H1 (cell line): Measurements from ENCODE around the gene TPO. TPM values are rescaled to one million over a fixed set of nuclear protein-coding genes. Genes with fewer than 3 reads are reported as not detected.

Experiments used
- CTCF ChIA-PET: fragments of 300-600 bp; sonication (Branson Sonifier 250); formaldehyde crosslinking; loops from one replicate; lab custom pipeline; 2021; ENCODE audit not compliant: partially characterized antibody; lab: Charles Lee
- POLR2A ChIA-PET: fragments of 300-600 bp; sonication (Branson Sonifier 250); formaldehyde crosslinking; loops from one replicate; lab custom pipeline; 2021; ENCODE audit warnings: inconsistent platforms; ENCODE audit not compliant: partially characterized antibody; lab: Charles Lee
- DNase-seq, 2 experiments: peaks; one replicate each; pipeline versions ENCODE4 v3.0.0 to v3.0.0-alpha.2; 2010 to 2022; ENCODE audit warnings: low spot score in 2 of 2, low read depth in 1 of 2, mixed read lengths in 1 of 2
- FAIRE-seq: peaks from 2 replicates; lab custom pipeline; 2011; peaks lifted over from hg19 to GRCh38; lab: Jason Lieb, UNC
- H2AFZ ChIP-seq: 2 replicates; pipeline ENCODE4 v1.8.1; 2012; ENCODE audit warnings: low read length, inconsistent platforms
- H2AK5ac ChIP-seq: 2 replicates; pipeline ENCODE4 v1.6.1; 2013; ENCODE audit warnings: low read depth, low read length
- H2BK120ac ChIP-seq: replicated peaks from 2 replicates; pipeline ENCODE3; 2013; ENCODE audit warnings: low read depth, low read length, inconsistent platforms
- H2BK12ac ChIP-seq: 2 replicates; pipeline ENCODE4 v1.6.1; 2013; ENCODE audit warnings: low read depth, low read length
- H2BK15ac ChIP-seq: 2 replicates; pipeline ENCODE4 v1.6.1; 2013; ENCODE audit warnings: low read length
- H2BK20ac ChIP-seq: 2 replicates; pipeline ENCODE4 v1.6.1; 2013; ENCODE audit warnings: low read length
- H2BK5ac ChIP-seq: 2 replicates; pipeline ENCODE4 v1.6.1; 2013; ENCODE audit warnings: low read depth, low read length
- H3K14ac ChIP-seq: 2 replicates; pipeline ENCODE4 v1.6.1; 2013; ENCODE audit warnings: inconsistent platforms; ENCODE audit not compliant: insufficient read length
- H3K18ac ChIP-seq: 2 replicates; pipeline ENCODE4 v1.6.1; 2013; ENCODE audit warnings: low read length; ENCODE audit errors: extremely low read depth
- H3K23ac ChIP-seq: 2 replicates; pipeline ENCODE4 v1.6.1; 2013; ENCODE audit warnings: inconsistent platforms; ENCODE audit not compliant: insufficient read length
- H3K23me2 ChIP-seq: 2 replicates; pipeline ENCODE4 v1.6.1; 2013; ENCODE audit warnings: low read depth, low read length
- H3K27ac ChIP-seq: 2 replicates; pipeline ENCODE4 v1.6.1; 2011; ENCODE audit warnings: low read depth, low read length, inconsistent platforms
- H3K27me3 ChIP-seq, 4 experiments: replicated peaks in 1 of 4; 1 replicate in 1 of 4; 2 replicates in 3 of 4; pipeline versions ENCODE4 v1.6.1 to v1.8.1; 2011 to 2013; ENCODE audit warnings: low read length in 3 of 4, mild to moderate bottlenecking in 3 of 4, inconsistent platforms in 2 of 4, mixed read lengths in 2 of 4, moderate library complexity in 1 of 4; ENCODE audit not compliant: control insufficient read depth in 3 of 4, insufficient read depth in 3 of 4; ENCODE audit errors: extremely low read depth in 1 of 4
- H3K36me3 ChIP-seq, 4 experiments: 2 replicates each; pipeline versions ENCODE4 v1.6.1 to v1.8.1; 2011 to 2013; ENCODE audit warnings: mild to moderate bottlenecking in 4 of 4, low read length in 3 of 4, moderate library complexity in 2 of 4, control low read depth in 1 of 4, inconsistent platforms in 1 of 4; ENCODE audit not compliant: insufficient read depth in 4 of 4, control insufficient read depth in 2 of 4
- H3K4ac ChIP-seq: replicated peaks from 2 replicates; pipeline ENCODE3; 2013; ENCODE audit warnings: low read length, low read depth, mixed read lengths, inconsistent platforms; ENCODE audit not compliant: insufficient read length
- H3K4me1 ChIP-seq, 4 experiments: replicated peaks in 1 of 4; 1 replicate in 1 of 4; 2 replicates in 3 of 4; pipeline versions ENCODE4 v1.6.1 to v1.8.1; 2011 to 2013; ENCODE audit warnings: low read length in 3 of 4, inconsistent platforms in 2 of 4, mixed read lengths in 1 of 4; ENCODE audit not compliant: insufficient read depth in 4 of 4, control insufficient read depth in 3 of 4
- H3K4me2 ChIP-seq, 2 experiments: 2 replicates each; pipeline versions ENCODE4 v1.6.1 to v1.8.1; 2011 to 2013; ENCODE audit warnings: low read depth in 2 of 2, low read length in 2 of 2, control low read depth in 1 of 2, inconsistent platforms in 1 of 2, mild to moderate bottlenecking in 1 of 2; ENCODE audit not compliant: insufficient read depth in 1 of 2
- H3K4me3 ChIP-seq, 4 experiments: fragments of 200-600, 300-600 bp in 1 of 4; sonication (generic), shearing (Covaris generic), sonication (Bioruptor Twin) in 1 of 4; 2 replicates each; pipeline versions ENCODE4 v1.5.1 to v1.8.1; 2011 to 2016; ENCODE audit warnings: low read length in 4 of 4, low read depth in 3 of 4, control low read depth in 2 of 4, inconsistent platforms in 2 of 4, mild to moderate bottlenecking in 2 of 4, mixed read lengths in 1 of 4, moderate library complexity in 1 of 4; ENCODE audit not compliant: insufficient read depth in 2 of 4; ENCODE audit errors: extremely low read depth in 1 of 4
- H3K56ac ChIP-seq: replicated peaks from 2 replicates; pipeline ENCODE3; 2013; ENCODE audit warnings: low read depth, mild to moderate bottlenecking, mixed read lengths, low read length, inconsistent platforms; ENCODE audit not compliant: insufficient read length
- H3K79me1 ChIP-seq: 2 replicates; pipeline ENCODE4 v1.6.1; 2013; ENCODE audit warnings: low read depth, low read length, control low read depth
- H3K79me2 ChIP-seq, 2 experiments: 2 replicates each; pipeline versions ENCODE4 v1.6.1 to v1.8.1; 2012 to 2013; ENCODE audit warnings: low read length in 2 of 2, mild to moderate bottlenecking in 2 of 2, inconsistent platforms in 1 of 2; ENCODE audit not compliant: insufficient read depth in 2 of 2, control insufficient read depth in 1 of 2
- H3K9ac ChIP-seq, 4 experiments: replicated peaks in 1 of 4; 1 replicate in 1 of 4; 2 replicates in 3 of 4; pipeline versions ENCODE4 v1.6.1 to v1.8.1; 2011 to 2013; ENCODE audit warnings: low read depth in 3 of 4, low read length in 3 of 4, control low read depth in 2 of 4, mild to moderate bottlenecking in 2 of 4, moderate library complexity in 2 of 4, inconsistent platforms in 1 of 4; ENCODE audit errors: extremely low read depth in 1 of 4
- H3K9me3 ChIP-seq, 2 experiments: 2 replicates each; pipeline versions ENCODE4 v1.6.1 to v1.8.1; 2012 to 2013; ENCODE audit warnings: mild to moderate bottlenecking in 2 of 2, moderate library complexity in 2 of 2, control low read depth in 1 of 2, inconsistent platforms in 1 of 2, low read depth in 1 of 2, low read length in 1 of 2, mixed read lengths in 1 of 2; ENCODE audit not compliant: insufficient read depth in 2 of 2
- H4K20me1 ChIP-seq, 2 experiments: replicated peaks in 1 of 2; 2 replicates each; pipeline versions ENCODE3 to v1.8.1; 2011 to 2013; ENCODE audit warnings: inconsistent platforms in 2 of 2, low read length in 2 of 2, mild to moderate bottlenecking in 1 of 2; ENCODE audit not compliant: insufficient read depth in 2 of 2, control insufficient read depth in 1 of 2
- H4K5ac ChIP-seq: 2 replicates; pipeline ENCODE4 v1.6.1; 2013; ENCODE audit warnings: low read length, low read depth, mixed read lengths, inconsistent platforms; ENCODE audit not compliant: insufficient read length
- H4K8ac ChIP-seq: 2 replicates; pipeline ENCODE4 v1.8.0; 2013; ENCODE audit warnings: mild to moderate bottlenecking, moderate library complexity, low read length, inconsistent platforms; ENCODE audit not compliant: insufficient read depth; ENCODE audit errors: extremely low read depth
- H4K91ac ChIP-seq: replicated peaks from 2 replicates; pipeline ENCODE3; 2013; ENCODE audit warnings: low read length, mixed read lengths, inconsistent platforms; ENCODE audit not compliant: insufficient read length
- BRCA1 ChIP-seq: IDR thresholded peaks from 2 replicates; pipeline ENCODE4 v1.6.1; 2012; ENCODE audit warnings: low read depth, low read length, improper control_type of control experiment
- CHD1 ChIP-seq: IDR thresholded peaks from 2 replicates; pipeline ENCODE4 v1.6.1; 2012; ENCODE audit warnings: low read depth, low read length, improper control_type of control experiment
- KDM4A ChIP-seq: IDR thresholded peaks from one replicate; pipeline ENCODE4 v1.7.1; 2012; ENCODE audit warnings: low read depth, mild to moderate bottlenecking, moderate library complexity, low read length, inconsistent platforms; ENCODE audit not compliant: severe bottlenecking
- PHF8 ChIP-seq: fragments of 200-600 bp; sonication (generic); conservative IDR thresholded peaks from 2 replicates; pipeline ENCODE4 v1.7.1; 2012; ENCODE audit warnings: low read depth, mild to moderate bottlenecking, inconsistent platforms, low read length, moderate library complexity
- RNF2 ChIP-seq: fragments of 200-900, 300-1000 bp; sonication (generic); IDR thresholded peaks from 2 replicates; pipeline ENCODE4 v1.7.1; 2016; ENCODE audit warnings: borderline replicate concordance, low read depth, mild to moderate bottlenecking, antibody characterized with exemption, low read length; ENCODE audit not compliant: poor library complexity, severe bottlenecking; ENCODE audit errors: missing control alignments
- SIX5 ChIP-seq: IDR thresholded peaks from 2 replicates; pipeline ENCODE4 v1.6.1; 2011; ENCODE audit warnings: mild to moderate bottlenecking, low read depth, low read length
- SP4 ChIP-seq: IDR thresholded peaks from 2 replicates; pipeline ENCODE4 v1.6.1; 2012; ENCODE audit warnings: low read length, inconsistent platforms
- SUZ12 ChIP-seq: fragments of 200-600 bp; sonication (generic); IDR thresholded peaks from 2 replicates; pipeline ENCODE4 v1.6.1; 2012; ENCODE audit warnings: mild to moderate bottlenecking, inconsistent platforms, low read length, moderate library complexity, mixed read lengths
- WGBS, 2 experiments: shearing (Covaris generic) in 1 of 2; methylation state at CpG; one replicate each; pipeline versions ENCODE4 v1.1.6 to v1.1.7; 2013 to 2015; ENCODE audit warnings: low lambda C conversion rate in 2 of 2, mixed read lengths in 2 of 2, inconsistent platforms in 1 of 2, low coverage in 1 of 2, missing lambda C conversion rate in 1 of 2; ENCODE audit not compliant: insufficient replicate concordance in 2 of 2, insufficient coverage in 1 of 2, insufficient read length in 1 of 2; ENCODE audit errors: extremely low coverage in 1 of 2, missing lambda C conversion rate in 1 of 2; 5-methylcytosine and 5-hydroxymethylcytosine counted together
- polyA plus RNA-seq, 7 experiments: library from polyadenylated mRNA; depleted of rRNA in 3 of 7; stranded (reverse) in 5 of 7; unstranded in 2 of 7; fragments of >200 nt in 5 of 7; fragments of 200-250 nt in 2 of 7; gene quantifications; 1 replicate in 5 of 7; 2 replicates in 1 of 7; 4 replicates in 1 of 7; pipeline versions ENCODE4 v1.2.1 to v1.2.3, GENCODE V29; 2011 to 2013; ENCODE audit warnings: missing spikeins in 2 of 7, mixed read lengths in 2 of 7
- total RNA-seq: library from RNA; stranded (reverse); fragmentation: NEBNext Ultra II Directional; extraction: Animal tissue kit (Norgen Biotek cat#: 25700); gene quantifications from 2 replicates; pipeline ENCODE4 v1.2.1, GENCODE V29; 2021

Gene TPO
- total and polyA plus RNA-seq, 2 of the 8 experiments (the other 6 are each of a cell fraction or from before 2014, with no cell fraction given), result not detected

DNA sequence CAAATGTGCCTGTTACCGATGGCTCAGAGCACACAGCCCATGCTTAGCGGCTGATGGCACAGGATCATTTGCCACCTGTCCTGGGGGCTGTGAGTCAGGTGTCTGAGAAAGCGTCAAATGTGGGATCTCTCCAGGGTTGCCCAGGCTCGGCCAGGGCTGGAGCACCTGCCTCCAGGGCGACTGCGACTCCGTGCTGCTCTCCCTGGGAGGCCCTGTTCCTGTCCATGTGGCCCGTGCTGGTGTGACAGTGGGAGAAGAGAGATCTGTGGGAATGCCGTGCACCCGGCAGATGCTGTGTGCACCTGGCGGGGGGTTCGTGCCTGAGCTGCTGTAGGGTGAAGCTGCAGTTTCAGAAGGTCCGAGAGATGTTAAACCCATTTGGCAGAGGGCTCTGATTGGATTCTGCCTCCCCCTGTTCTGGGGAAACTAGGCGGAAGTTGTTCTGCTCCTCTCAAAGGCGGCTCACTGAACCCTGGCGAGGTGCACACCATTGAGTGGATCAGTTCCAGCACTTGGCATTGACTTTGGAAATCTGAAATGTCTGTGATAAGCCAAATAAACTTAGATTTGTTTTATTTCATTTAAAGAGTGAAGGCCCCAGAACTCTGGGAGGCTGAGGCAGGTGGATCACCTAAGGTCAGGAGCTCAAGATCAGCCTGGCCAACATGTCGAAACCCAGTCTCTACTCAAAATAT is 34.7 kb upstream of the TPO start:
- H3K23ac ChIP-seq, result no peak overlapping the region
- TF ChIP-seq BRCA1, result no peak
- TF ChIP-seq PHF8, result no peak
- TF ChIP-seq SIX5, result no peak
- TF ChIP-seq RNF2, result no peak
- no peak for TF ChIP-seq KDM4A
- no peak for TF ChIP-seq SP4
- TF ChIP-seq SUZ12, result no peak
- TF ChIP-seq CHD1, result no peak
- TF ChIP-seq, all 59 proteins: peak for 0
- Histone ChIP-seq H3K9me3 (no peaks in the 10 kb centered on the region), H3K4me1 (peaks cover 0 to 4% (median 0%) of the 10 kb centered on the region in 4 experiments; a peak in 2 of 7 replicates), H3K4ac (no peak overlapping the region), H2BK5ac (no peak overlapping the region), H3K79me2 (no peaks in the 10 kb centered on the region), H3K18ac (no peak overlapping the region), H4K5ac (no peak overlapping the region), H3K79me1 (no peaks in the 10 kb centered on the region), H2BK20ac (no peak overlapping the region), H3K36me3 (no peaks in the 10 kb centered on the region), H3K4me3 (no peak overlapping the region), H4K8ac (no peak overlapping the region), H2BK15ac (no peak overlapping the region), H2BK12ac (no peak overlapping the region), H3K4me2 (no peak overlapping the region), H2AFZ (no peak overlapping the region), H3K14ac (no peak overlapping the region), H3K27ac (no peak overlapping the region), H2AK5ac (no peak overlapping the region), H2BK120ac (no peak overlapping the region), H3K9ac (no peak overlapping the region), H3K23me2 (no peaks in the 10 kb centered on the region), H3K56ac (no peak overlapping the region), H4K20me1 (no peaks in the 10 kb centered on the region), H3K27me3 (no peaks in the 10 kb centered on the region), H4K91ac (no peak overlapping the region)
- 78% methylated on average over 16 of the region's 17 CpGs; no CpG with 5 or more reads in 1 of the 2 experiments for WGBS, 2 experiments
- FAIRE-seq (no peak), DNase-seq (no peak)
- CTCF ChIA-PET, result interaction anchor here (0.9 to 1.0 kb wide), 2 partner anchors 49 to 170 kb away, joined by 3 read pairs; no protein-coding TSS in a partner anchor
- POLR2A ChIA-PET, result no interaction called here
